Measurements from ENCODE around the gene ZBTB20. TPM values are rescaled to one million over a fixed set of nuclear protein-coding genes. Genes with fewer than 3 reads are reported as not detected.

The ZBTB20 gene
- total RNA-seq, 6 donors from 2014 or later: 40.0 to 150 (median 65.8) TPM

DNA sequence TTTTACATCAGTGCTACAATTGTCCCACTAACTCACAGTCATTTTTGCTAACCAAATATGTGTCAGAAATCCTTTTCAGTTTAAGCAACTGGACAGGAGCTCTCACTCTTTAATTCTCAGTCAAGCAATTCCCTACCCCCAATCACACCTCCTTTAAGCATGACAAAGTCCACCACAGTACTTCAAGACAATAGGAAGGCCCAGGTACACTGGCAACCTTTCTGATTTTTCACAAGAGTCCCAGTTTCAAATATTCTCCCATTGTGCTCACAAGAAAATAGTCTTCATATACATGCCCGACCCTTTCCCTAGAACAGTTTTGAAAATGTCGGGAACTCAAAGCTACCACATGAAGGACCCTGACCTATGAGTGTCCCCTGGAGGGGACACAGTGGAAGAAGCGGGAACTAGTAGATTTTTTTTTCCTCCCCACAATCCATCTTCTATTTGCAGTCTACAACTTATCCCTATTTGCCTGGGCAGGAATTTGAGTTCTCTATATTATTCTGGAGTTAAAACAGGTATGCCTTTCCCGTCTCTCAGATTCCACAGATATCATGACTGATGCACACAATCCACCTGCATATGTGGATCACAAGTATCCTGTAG is 439.7 kb downstream of the ZBTB20 start:
- Histone ChIP-seq H3K9me3 (no peaks in the 10 kb centered on the region), H3K4me1 (peaks cover 0 to 19% (median 9%) of the 10 kb centered on the region in 4 donors), H3K36me3 (no peaks in the 10 kb centered on the region), H3K27me3 (no peaks in the 10 kb centered on the region), H3K27ac (no peak overlapping the region), H3K4me3 (no peak overlapping the region)
- TF ChIP-seq POLR2A (IDR thresholded peaks at IDR 0.05) (no peak), EP300 (IDR thresholded peaks at IDR 0.05) (no peak), POLR2AphosphoS5 (IDR thresholded peaks at IDR 0.05) (no peak)
- TF ChIP-seq, protein P1, sequence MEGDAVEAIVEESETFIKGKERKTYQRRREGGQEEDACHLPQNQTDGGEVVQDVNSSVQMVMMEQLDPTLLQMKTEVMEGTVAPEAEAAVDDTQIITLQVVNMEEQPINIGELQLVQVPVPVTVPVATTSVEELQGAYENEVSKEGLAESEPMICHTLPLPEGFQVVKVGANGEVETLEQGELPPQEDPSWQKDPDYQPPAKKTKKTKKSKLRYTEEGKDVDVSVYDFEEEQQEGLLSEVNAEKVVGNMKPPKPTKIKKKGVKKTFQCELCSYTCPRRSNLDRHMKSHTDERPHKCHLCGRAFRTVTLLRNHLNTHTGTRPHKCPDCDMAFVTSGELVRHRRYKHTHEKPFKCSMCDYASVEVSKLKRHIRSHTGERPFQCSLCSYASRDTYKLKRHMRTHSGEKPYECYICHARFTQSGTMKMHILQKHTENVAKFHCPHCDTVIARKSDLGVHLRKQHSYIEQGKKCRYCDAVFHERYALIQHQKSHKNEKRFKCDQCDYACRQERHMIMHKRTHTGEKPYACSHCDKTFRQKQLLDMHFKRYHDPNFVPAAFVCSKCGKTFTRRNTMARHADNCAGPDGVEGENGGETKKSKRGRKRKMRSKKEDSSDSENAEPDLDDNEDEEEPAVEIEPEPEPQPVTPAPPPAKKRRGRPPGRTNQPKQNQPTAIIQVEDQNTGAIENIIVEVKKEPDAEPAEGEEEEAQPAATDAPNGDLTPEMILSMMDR (IDR thresholded peaks at IDR 0.05): no peak
- DNase-seq (no peak), ATAC-seq (ENCODE audit: low FRiP score in 2 of 2) (no peak)
- 93 to 94% methylated on average over 4 of the region's 4 CpGs for WGBS, 2 donors

DNA sequence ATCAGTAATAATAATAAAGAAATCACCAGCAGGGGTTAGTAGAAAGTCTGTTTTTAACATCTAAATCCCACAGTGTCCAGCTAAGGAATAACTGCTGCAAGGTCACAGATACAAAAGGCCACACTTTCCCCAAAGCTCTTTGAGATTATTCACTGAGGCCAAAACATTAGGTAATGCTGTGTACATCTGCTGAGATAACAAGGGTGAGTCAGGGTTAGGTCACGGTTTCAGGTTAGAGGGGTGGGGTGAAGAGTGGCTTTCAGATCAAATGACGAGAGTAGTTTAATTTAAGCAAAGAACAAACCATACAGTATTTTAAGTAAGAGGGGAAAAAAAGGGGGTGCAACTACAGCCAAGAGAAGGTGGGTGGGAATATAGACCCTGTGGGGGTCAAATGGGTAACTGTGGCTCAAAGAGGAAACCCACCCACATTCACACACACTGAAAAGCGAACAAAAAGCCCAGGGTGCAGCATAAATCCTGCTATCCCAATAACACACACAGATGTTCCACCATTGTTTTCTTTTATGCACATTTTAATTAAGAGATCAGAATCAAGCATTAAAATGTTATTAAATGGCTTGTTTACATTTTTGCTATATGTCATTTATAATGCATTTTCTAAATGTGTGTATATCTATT is 440.4 kb downstream of the ZBTB20 start:
- ATAC-seq (ENCODE audit: low FRiP score in 2 of 2) (peak; percentile 59 to 90), DNase-seq (peak in 1 of 2 donors; percentile 29)
- TF ChIP-seq POLR2AphosphoS5 (IDR thresholded peaks at IDR 0.05): no peak
- Histone ChIP-seq H3K27me3 (no peaks in the 10 kb centered on the region), H3K4me3 (no peak overlapping the region), H3K27ac (no peak overlapping the region), H3K36me3 (no peaks in the 10 kb centered on the region), H3K4me1 (peaks cover 0 to 19% (median 9%) of the 10 kb centered on the region in 4 donors), H3K9me3 (no peaks in the 10 kb centered on the region)
- 79 to 80% methylated on average over 3 of the region's 3 CpGs for WGBS, 2 donors

DNA sequence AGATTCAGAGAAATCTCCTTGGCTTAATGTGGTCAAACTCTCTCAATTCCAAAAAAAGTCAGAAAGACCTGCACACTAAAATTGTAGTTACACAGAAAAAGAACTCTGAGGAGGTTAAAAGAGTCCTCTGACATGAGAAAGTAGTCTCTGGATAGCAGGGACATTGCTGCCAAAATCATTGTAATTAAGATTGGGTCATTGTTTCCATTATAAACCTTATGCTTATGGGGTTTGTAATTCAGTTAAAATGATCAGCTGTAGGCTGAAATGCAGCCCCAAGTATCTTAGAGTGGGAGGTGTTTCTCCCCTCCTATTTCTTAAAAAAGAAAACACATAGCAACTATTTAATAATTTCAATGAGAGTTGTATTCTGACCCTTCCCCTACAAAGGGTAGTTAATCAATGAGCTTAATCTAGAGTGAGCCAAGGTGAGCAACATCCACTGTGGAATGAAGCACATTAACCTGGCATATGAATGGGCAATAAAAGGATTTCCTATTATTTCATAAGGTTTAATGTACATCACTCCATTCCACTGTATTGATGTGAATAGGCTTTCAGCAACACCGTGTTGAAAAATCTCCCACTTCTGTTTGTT is 446.4 kb downstream of the ZBTB20 start:
- no peaks in the 10 kb centered on the region for H3K36me3 ChIP-seq
- no peak overlapping the region for H3K27ac ChIP-seq
- 79 to 84% methylated on average over 1 of the region's 1 CpG for WGBS, 2 donors
- H3K27me3 ChIP-seq: no peaks in the 10 kb centered on the region
- DNase-seq (no peak), ATAC-seq (ENCODE audit: low FRiP score in 2 of 2) (no peak)
- H3K4me3 ChIP-seq: no peak overlapping the region
- no peaks in the 10 kb centered on the region for H3K9me3 ChIP-seq
- peaks cover 0 to 28% (median 9%) of the 10 kb centered on the region in 4 donors for H3K4me1 ChIP-seq
- TF ChIP-seq, protein P1 (IDR thresholded peaks at IDR 0.05): no peak
- no peak for TF ChIP-seq POLR2AphosphoS5 (IDR thresholded peaks at IDR 0.05)
- TF ChIP-seq POLR2A (IDR thresholded peaks at IDR 0.05): no peak
- TF ChIP-seq EP300 (IDR thresholded peaks at IDR 0.05): no peak

DNA sequence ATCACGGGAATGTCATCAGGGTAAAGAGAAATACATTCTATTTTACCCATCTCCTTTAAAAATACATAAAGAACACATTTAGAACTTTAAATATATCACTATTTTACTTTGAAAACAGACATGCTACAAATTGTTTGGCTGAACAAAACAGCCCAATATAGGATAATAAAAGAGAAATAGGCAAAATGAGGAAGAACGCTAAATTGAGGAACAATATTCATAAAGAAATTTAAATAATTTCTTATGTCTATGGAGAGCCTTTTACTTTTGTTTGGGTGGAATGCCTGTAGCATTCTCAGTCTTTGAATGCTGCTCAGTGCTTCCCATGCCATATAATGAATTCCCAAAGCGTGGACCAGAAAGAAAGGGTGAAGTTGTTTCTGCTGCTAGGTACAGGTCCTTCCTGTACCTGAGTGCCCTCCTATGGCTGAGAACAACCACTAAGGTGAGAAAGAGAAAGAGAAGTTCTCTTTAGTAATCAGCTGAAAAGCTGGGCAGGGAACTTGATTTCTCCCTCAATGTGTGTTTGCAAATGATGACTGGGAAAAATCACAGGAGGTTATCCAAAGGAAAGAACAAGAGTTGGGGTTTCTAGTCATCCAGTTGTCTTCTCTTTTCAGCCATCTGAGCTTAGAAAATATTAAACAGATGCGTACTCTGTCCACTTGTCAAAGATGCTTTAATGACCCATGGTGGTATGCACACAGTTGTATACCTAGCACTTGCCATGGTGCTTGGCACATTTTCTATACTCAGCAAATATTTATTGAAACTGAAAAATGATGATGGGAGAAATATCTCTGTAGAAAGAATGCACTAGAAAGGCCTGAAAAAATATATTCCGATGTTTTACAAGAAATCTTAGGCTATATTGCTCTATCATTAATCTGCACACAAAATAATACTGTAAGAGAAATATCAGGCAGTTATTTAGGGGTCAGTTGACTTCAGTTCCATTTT is 448.7 kb downstream of the ZBTB20 start:
- no peaks in the 10 kb centered on the region for H3K36me3 ChIP-seq
- H3K27me3 ChIP-seq: no peaks in the 10 kb centered on the region
- no peak for ATAC-seq (ENCODE audit: low FRiP score in 2 of 2)
- no peak overlapping the region for H3K27ac ChIP-seq
- H3K9me3 ChIP-seq: no peaks in the 10 kb centered on the region
- H3K4me1 ChIP-seq: peaks cover 0 to 19% (median 7%) of the 10 kb centered on the region in 4 donors
- 72 to 74% methylated on average over 5 of the region's 5 CpGs for WGBS, 2 donors
- TF ChIP-seq POLR2A (IDR thresholded peaks at IDR 0.05) (no peak), EP300 (IDR thresholded peaks at IDR 0.05) (no peak)
- TF ChIP-seq, protein P1 (IDR thresholded peaks at IDR 0.05): no peak
- DNase-seq: no peak
- no peak overlapping the region for H3K4me3 ChIP-seq

DNA sequence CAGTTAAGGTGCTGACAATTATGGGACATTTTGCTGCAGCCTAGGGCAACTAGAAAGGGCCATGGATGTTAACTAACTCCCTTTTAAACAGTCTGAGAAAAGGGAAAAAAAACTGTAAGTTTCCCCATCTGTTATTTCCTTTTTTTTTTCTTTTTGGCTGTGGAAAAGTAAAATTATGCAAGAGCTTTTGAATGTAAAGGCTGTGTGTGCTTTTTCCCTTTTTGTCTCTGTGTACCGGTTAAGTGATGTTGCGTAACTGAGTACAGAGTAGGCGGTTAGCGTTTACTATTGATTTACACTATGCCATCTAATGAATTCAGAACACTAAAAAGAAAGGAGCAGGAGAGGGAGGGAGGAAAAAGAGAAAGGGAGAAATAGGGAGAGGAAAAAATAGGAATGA is 449.7 kb downstream of the ZBTB20 start:
- Histone ChIP-seq H3K27me3 (no peaks in the 10 kb centered on the region), H3K27ac (no peak overlapping the region), H3K36me3 (no peaks in the 10 kb centered on the region), H3K9me3 (no peaks in the 10 kb centered on the region), H3K4me3 (no peak overlapping the region), H3K4me1 (peaks cover 0 to 22% (median 7%) of the 10 kb centered on the region in 4 donors)
- no peak for TF ChIP-seq POLR2A (IDR thresholded peaks at IDR 0.05)
- no peak for DNase-seq
- peak in 1 of 2 donors; percentile 76 for ATAC-seq (ENCODE audit: low FRiP score in 2 of 2)
- 45 to 64% methylated on average over 4 of the region's 4 CpGs for WGBS, 2 donors
